Suprapubic skin (tissue), 4 donors: ENCODE results near the gene YTHDF2. TPM values are rescaled to one million over a fixed set of nuclear protein-coding genes. Genes with fewer than 3 reads are reported as not detected.
"Not testable (repeated sequence)": the region's sequence is repeated elsewhere in the genome, so short reads cannot be mapped to it uniquely, and the experiment has no call there.

Experiments used
- DNase-seq, 2 donors: peaks; one replicate each; pipeline ENCODE4 v3.0.0-alpha.2; 2019; ENCODE audit warnings: low spot score in 2 of 2
- H3K27ac ChIP-seq: fragments of 200-600 bp; sonication (generic); one replicate; pipeline ENCODE4 v1.5.1; 2019
- H3K27me3 ChIP-seq: fragments of 200-600 bp; sonication (generic); one replicate; pipeline ENCODE4 v1.5.1; 2019
- H3K36me3 ChIP-seq: fragments of 200-600 bp; sonication (generic); one replicate; pipeline ENCODE4 v1.5.1; 2019
- H3K4me1 ChIP-seq: fragments of 200-600 bp; sonication (generic); one replicate; pipeline ENCODE4 v1.5.1; 2019
- H3K4me3 ChIP-seq: fragments of 200-600 bp; sonication (generic); one replicate; pipeline ENCODE4 v1.5.1; 2019; ENCODE audit warnings: mild to moderate bottlenecking
- H3K9me3 ChIP-seq: fragments of 200-600 bp; sonication (generic); one replicate; pipeline ENCODE4 v1.5.1; 2019
- CTCF ChIP-seq, 2 donors: fragments of 200-600 bp in 1 of 2; fragments of 450-650 bp in 1 of 2; sonication (generic) in 1 of 2; IDR thresholded peaks; one replicate each; pipeline ENCODE4 v1.5.1; 2016 to 2019; ENCODE audit warnings: antibody characterized with exemption in 2 of 2, mild to moderate bottlenecking in 1 of 2, moderate library complexity in 1 of 2
- EP300 ChIP-seq: sonication (generic); formaldehyde crosslinking; IDR thresholded peaks from one replicate; pipeline ENCODE4 v1.6.1; 2017; ENCODE audit warnings: antibody characterized with exemption
- POLR2A ChIP-seq, 2 donors: fragments of 450-650 bp; IDR thresholded peaks; one replicate each; pipeline ENCODE4 v1.6.1; 2017; ENCODE audit warnings: antibody characterized with exemption in 2 of 2, mild to moderate bottlenecking in 2 of 2, moderate library complexity in 2 of 2
- POLR2AphosphoS5 ChIP-seq, 3 donors: sonication (generic); formaldehyde crosslinking; IDR thresholded peaks; one replicate each; pipeline ENCODE4 v1.6.1; 2017; ENCODE audit warnings: antibody characterized with exemption in 3 of 3
- WGBS: methylation state at CpG from one replicate; pipeline ENCODE4 v1.1.5; 2018; 5-methylcytosine and 5-hydroxymethylcytosine counted together
- total RNA-seq, 4 donors: library from RNA; depleted of rRNA; stranded (reverse); fragments of >200 nt; gene quantifications; one replicate each; pipeline ENCODE4 v1.1.0, GENCODE V29; 2016

The YTHDF2 gene
- total RNA-seq, 4 donors from 2014 or later, result 64.8 to 120 (median 84.9) TPM

GRCh38 chr1:28792644-28793121, 55.9 kb downstream of the YTHDF2 start:
- WGBS, result 88% methylated on average over 1 of the region's 1 CpG
- TF ChIP-seq POLR2A (IDR thresholded peaks at IDR 0.05), result no peak
- no peak for TF ChIP-seq POLR2AphosphoS5 (IDR thresholded peaks at IDR 0.05)
- TF ChIP-seq CTCF (IDR thresholded peaks at IDR 0.05), result no peak
- no peak for TF ChIP-seq EP300
- H3K4me1 ChIP-seq, result no peaks in the 10 kb centered on the region
- no peaks in the 10 kb centered on the region for H3K27me3 ChIP-seq
- no peaks in the 10 kb centered on the region for H3K9me3 ChIP-seq
- no peaks in the 10 kb centered on the region for H3K36me3 ChIP-seq
- H3K27ac ChIP-seq, result no peak overlapping the region
- H3K4me3 ChIP-seq, result no peak overlapping the region
- no peak for DNase-seq

GRCh38 chr1:28794582-28794981, 57.8 kb downstream of the YTHDF2 start:
- WGBS, result 87% methylated on average over 5 of the region's 5 CpGs

GRCh38 chr1:28796352-28797211, 59.8 kb downstream of the YTHDF2 start:
- H3K4me3 ChIP-seq, result no peak overlapping the region
- H3K36me3 ChIP-seq, result no peaks in the 10 kb centered on the region
- no peak for DNase-seq
- no peaks in the 10 kb centered on the region for H3K9me3 ChIP-seq
- H3K4me1 ChIP-seq, result no peaks in the 10 kb centered on the region
- 52% methylated on average over 18 of the region's 18 CpGs for WGBS
- H3K27ac ChIP-seq, result no peak overlapping the region
- peaks cover 5% of the 10 kb centered on the region for H3K27me3 ChIP-seq
- TF ChIP-seq CTCF (IDR thresholded peaks at IDR 0.05) (no peak), POLR2AphosphoS5 (IDR thresholded peaks at IDR 0.05) (no peak), POLR2A (IDR thresholded peaks at IDR 0.05) (no peak), EP300 (no peak)

More at GRCh38 chr1:28794582-28794981, 57.8 kb downstream of the YTHDF2 start:
- not testable (repeated sequence) for H3K27ac ChIP-seq, DNase-seq, H3K36me3 ChIP-seq, H3K27me3 ChIP-seq, H3K9me3 ChIP-seq, H3K4me3 ChIP-seq, H3K4me1 ChIP-seq

GRCh38 chr1:28800324-28800723, 63.6 kb downstream of the YTHDF2 start:
- no peak for DNase-seq
- no peak for TF ChIP-seq CTCF (IDR thresholded peaks at IDR 0.05)
- TF ChIP-seq EP300, result no peak
- no peak for TF ChIP-seq POLR2AphosphoS5 (IDR thresholded peaks at IDR 0.05)
- TF ChIP-seq POLR2A (IDR thresholded peaks at IDR 0.05), result no peak
- no peaks in the 10 kb centered on the region for H3K4me1 ChIP-seq
- WGBS, result 20% methylated on average over 2 of the region's 3 CpGs
- no peaks in the 10 kb centered on the region for H3K9me3 ChIP-seq
- H3K27me3 ChIP-seq, result peaks cover 5% of the 10 kb centered on the region
- H3K4me3 ChIP-seq, result no peak overlapping the region
- no peak overlapping the region for H3K27ac ChIP-seq
- H3K36me3 ChIP-seq, result no peaks in the 10 kb centered on the region

GRCh38 chr1:28801461-28801860, 64.7 kb downstream of the YTHDF2 start:
- Histone ChIP-seq H3K9me3 (no peaks in the 10 kb centered on the region), H3K36me3 (no peaks in the 10 kb centered on the region), H3K27ac (no peak overlapping the region), H3K4me1 (no peaks in the 10 kb centered on the region), H3K27me3 (peaks cover 5% of the 10 kb centered on the region), H3K4me3 (no peak overlapping the region)
- no peak for DNase-seq
- WGBS, result 93% methylated on average over 5 of the region's 6 CpGs
- no peak for TF ChIP-seq POLR2AphosphoS5 (IDR thresholded peaks at IDR 0.05)
- TF ChIP-seq POLR2A (IDR thresholded peaks at IDR 0.05), result no peak
- no peak for TF ChIP-seq EP300
- no peak for TF ChIP-seq CTCF (IDR thresholded peaks at IDR 0.05)
